ENCODE data around the gene HEXA. TPM values are rescaled to one million over a fixed set of nuclear protein-coding genes. Genes with fewer than 3 reads are reported as not detected.
"Not testable (repeated sequence)": the region's sequence is repeated elsewhere in the genome, so short reads cannot be mapped to it uniquely, and the experiment has no call there.

HEXA gene
- total RNA-seq, 1 experiment from 2014 or later, result 199 TPM

- intact Hi-C loops (cut with micrococcal nuclease; ENCODE audit: unreplicated experiment) (loop anchor here (10.0 kb wide), 1 partner anchor 95 kb away; the partner anchor contains the start of gene ARIH1), in situ Hi-C loops (cut with HindIII; ENCODE audit: low pct_unique_long_range_greater_than_20kb, low sequenced_read_pairs) (no loop called here)
- DNase-seq (ENCODE audit: low read depth, low spot score) (no peak), ATAC-seq (no peak)
- Histone ChIP-seq H3K9me3 (ENCODE audit: control insufficient read depth, insufficient read depth, low read depth, low read length) (no peaks in the 10 kb centered on the region), H3K27ac (ENCODE audit: low read length) (no peak overlapping the region), H3K4me3 (ENCODE audit: low read depth in 2 of 2, low read length in 2 of 2) (no peak overlapping the region), H3K4me1 (ENCODE audit: control insufficient read depth, insufficient read depth, low read length) (0 out of 2 replicates have a peak, but pooled peaks cover 4% of the 10 kb centered on the region), H3K27me3 (ENCODE audit: control insufficient read depth, insufficient read depth, low read length) (no peaks in the 10 kb centered on the region; the same call in 1 of the 2 replicates), H3K36me3 (ENCODE audit: control insufficient read depth, insufficient read depth, low read length) (no peaks in the 10 kb centered on the region)
- no TSS peak for BruUV-seq (replicated peaks)
- TF ChIP-seq, protein P1, sequence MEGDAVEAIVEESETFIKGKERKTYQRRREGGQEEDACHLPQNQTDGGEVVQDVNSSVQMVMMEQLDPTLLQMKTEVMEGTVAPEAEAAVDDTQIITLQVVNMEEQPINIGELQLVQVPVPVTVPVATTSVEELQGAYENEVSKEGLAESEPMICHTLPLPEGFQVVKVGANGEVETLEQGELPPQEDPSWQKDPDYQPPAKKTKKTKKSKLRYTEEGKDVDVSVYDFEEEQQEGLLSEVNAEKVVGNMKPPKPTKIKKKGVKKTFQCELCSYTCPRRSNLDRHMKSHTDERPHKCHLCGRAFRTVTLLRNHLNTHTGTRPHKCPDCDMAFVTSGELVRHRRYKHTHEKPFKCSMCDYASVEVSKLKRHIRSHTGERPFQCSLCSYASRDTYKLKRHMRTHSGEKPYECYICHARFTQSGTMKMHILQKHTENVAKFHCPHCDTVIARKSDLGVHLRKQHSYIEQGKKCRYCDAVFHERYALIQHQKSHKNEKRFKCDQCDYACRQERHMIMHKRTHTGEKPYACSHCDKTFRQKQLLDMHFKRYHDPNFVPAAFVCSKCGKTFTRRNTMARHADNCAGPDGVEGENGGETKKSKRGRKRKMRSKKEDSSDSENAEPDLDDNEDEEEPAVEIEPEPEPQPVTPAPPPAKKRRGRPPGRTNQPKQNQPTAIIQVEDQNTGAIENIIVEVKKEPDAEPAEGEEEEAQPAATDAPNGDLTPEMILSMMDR (IDR thresholded peaks at IDR 0.05), result no peak
- TF ChIP-seq, protein P2, sequence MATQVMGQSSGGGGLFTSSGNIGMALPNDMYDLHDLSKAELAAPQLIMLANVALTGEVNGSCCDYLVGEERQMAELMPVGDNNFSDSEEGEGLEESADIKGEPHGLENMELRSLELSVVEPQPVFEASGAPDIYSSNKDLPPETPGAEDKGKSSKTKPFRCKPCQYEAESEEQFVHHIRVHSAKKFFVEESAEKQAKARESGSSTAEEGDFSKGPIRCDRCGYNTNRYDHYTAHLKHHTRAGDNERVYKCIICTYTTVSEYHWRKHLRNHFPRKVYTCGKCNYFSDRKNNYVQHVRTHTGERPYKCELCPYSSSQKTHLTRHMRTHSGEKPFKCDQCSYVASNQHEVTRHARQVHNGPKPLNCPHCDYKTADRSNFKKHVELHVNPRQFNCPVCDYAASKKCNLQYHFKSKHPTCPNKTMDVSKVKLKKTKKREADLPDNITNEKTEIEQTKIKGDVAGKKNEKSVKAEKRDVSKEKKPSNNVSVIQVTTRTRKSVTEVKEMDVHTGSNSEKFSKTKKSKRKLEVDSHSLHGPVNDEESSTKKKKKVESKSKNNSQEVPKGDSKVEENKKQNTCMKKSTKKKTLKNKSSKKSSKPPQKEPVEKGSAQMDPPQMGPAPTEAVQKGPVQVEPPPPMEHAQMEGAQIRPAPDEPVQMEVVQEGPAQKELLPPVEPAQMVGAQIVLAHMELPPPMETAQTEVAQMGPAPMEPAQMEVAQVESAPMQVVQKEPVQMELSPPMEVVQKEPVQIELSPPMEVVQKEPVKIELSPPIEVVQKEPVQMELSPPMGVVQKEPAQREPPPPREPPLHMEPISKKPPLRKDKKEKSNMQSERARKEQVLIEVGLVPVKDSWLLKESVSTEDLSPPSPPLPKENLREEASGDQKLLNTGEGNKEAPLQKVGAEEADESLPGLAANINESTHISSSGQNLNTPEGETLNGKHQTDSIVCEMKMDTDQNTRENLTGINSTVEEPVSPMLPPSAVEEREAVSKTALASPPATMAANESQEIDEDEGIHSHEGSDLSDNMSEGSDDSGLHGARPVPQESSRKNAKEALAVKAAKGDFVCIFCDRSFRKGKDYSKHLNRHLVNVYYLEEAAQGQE (IDR thresholded peaks at IDR 0.05; ENCODE audit: insufficient read depth in 1 of 2, low read depth in 2 of 2, low read length in 1 of 2), result no peak
- no peak for TF ChIP-seq POLR2AphosphoS5 (IDR thresholded peaks at IDR 0.05; ENCODE audit: low read depth, low read length)
- TF ChIP-seq TCF7L2 (IDR thresholded peaks at IDR 0.05; ENCODE audit: low read depth, low read length), result no peak
- TF ChIP-seq SIN3A (IDR thresholded peaks at IDR 0.05; ENCODE audit: borderline replicate concordance, insufficient read depth, low read depth, low read length), result no peak
- POLR2A ChIA-PET, result no interaction called here
- CTCF ChIA-PET, result no interaction called here
Observed at GRCh38 chr15:72379856-72380430, 4.1 kb upstream of the HEXA start.

GRCh38 chr15:72379106-72379505, 3.3 kb upstream of the HEXA start:
- intact Hi-C loops (cut with micrococcal nuclease; ENCODE audit: unreplicated experiment), result loop anchor here (10.0 kb wide), 1 partner anchor 96 kb away; the partner anchor contains the start of gene ARIH1
- CTCF ChIA-PET; ATAC-seq; H3K36me3 ChIP-seq (ENCODE audit: control insufficient read depth, insufficient read depth, low read length); H3K4me3 ChIP-seq (ENCODE audit: low read depth in 2 of 2, low read length in 2 of 2); H3K27ac ChIP-seq (ENCODE audit: low read length); H3K4me1 ChIP-seq (ENCODE audit: control insufficient read depth, insufficient read depth, low read length); H3K9me3 ChIP-seq (ENCODE audit: control insufficient read depth, insufficient read depth, low read depth, low read length); in situ Hi-C loops (cut with HindIII; ENCODE audit: low pct_unique_long_range_greater_than_20kb, low sequenced_read_pairs); POLR2A ChIA-PET; BruUV-seq (replicated peaks); H3K27me3 ChIP-seq (ENCODE audit: control insufficient read depth, insufficient read depth, low read length); DNase-seq (ENCODE audit: low read depth, low spot score): not testable (repeated sequence)

DNA sequence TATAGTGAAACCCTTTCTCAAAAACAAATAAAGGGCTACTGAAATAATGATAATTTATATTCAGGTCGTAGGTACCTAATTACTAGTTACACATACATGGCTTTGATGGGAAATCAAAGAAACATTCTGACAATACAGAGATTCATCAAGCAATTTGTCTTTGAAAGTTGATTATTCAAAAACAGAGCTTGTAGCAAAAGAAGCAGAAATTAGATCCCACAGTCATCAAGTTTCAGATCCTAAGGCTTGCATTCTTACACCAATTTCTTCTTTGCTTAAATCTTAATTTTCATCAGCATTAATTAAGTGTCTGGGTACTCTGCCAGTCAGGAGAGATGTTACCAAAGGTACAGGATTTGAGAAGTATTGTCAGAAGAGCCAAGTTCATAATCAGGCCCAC, 1.5 kb upstream of the HEXA start:
- no peaks in the 10 kb centered on the region for H3K27me3 ChIP-seq (ENCODE audit: control insufficient read depth, insufficient read depth, low read length)
- in situ Hi-C loops (cut with HindIII; ENCODE audit: low pct_unique_long_range_greater_than_20kb, low sequenced_read_pairs), result no loop called here
- ChIA-PET CTCF (no interaction called here), POLR2A (interaction anchor here (0.6 kb wide), 1 partner anchor 253 kb away, joined by 3 read pairs; no protein-coding TSS in a partner anchor)
- ATAC-seq, result no peak
- no peak overlapping the region for H3K4me3 ChIP-seq (ENCODE audit: low read depth in 2 of 2, low read length in 2 of 2)
- intact Hi-C loops (cut with micrococcal nuclease; ENCODE audit: unreplicated experiment), result loop anchor here (10.0 kb wide), 1 partner anchor 97 kb away; the partner anchor contains the start of gene ARIH1
- TF ChIP-seq, protein P2 (IDR thresholded peaks at IDR 0.05; ENCODE audit: insufficient read depth in 1 of 2, low read depth in 2 of 2, low read length in 1 of 2), result no peak
- H3K9me3 ChIP-seq (ENCODE audit: control insufficient read depth, insufficient read depth, low read depth, low read length), result no peaks in the 10 kb centered on the region
- BruUV-seq (replicated peaks), result no TSS peak
- no peaks in the 10 kb centered on the region for H3K36me3 ChIP-seq (ENCODE audit: control insufficient read depth, insufficient read depth, low read length)
- peaks cover 8% of the 10 kb centered on the region; the same call in 1 of the 2 replicates for H3K4me1 ChIP-seq (ENCODE audit: control insufficient read depth, insufficient read depth, low read length)
- no peak overlapping the region for H3K27ac ChIP-seq (ENCODE audit: low read length)
- no peak for DNase-seq (ENCODE audit: low read depth, low spot score)

Data from Panc1 (cell line).